Aorta (tissue), 4 donors: Measurements from ENCODE around the gene MUC22. TPM values are rescaled to one million over a fixed set of nuclear protein-coding genes. Genes with fewer than 3 reads are reported as not detected.

Experiments
- polyA plus RNA-seq, 2 donors: library from polyadenylated mRNA; stranded (reverse); fragments of 200-250 nt; gene quantifications; one replicate each; pipeline ENCODE4 v1.2.3, GENCODE V29; 2013
- total RNA-seq, 2 donors: library from RNA; stranded (reverse); fragmentation: NEBNext Ultra II Directional; extraction: Animal tissue kit (Norgen Biotek cat#: 25700); gene quantifications; one replicate each; pipeline ENCODE4 v1.2.1, GENCODE V29; 2021
- donor health status: healthy with polysubstance abuse.
- donor health status: Bipolar disorder and iron deficiency.
- donor health status: DM: no; HTN: no; CAD: no.
- donor health status: DM: yes; HTN: yes; CAD: no.

MUC22 gene
- total and polyA plus RNA-seq, 4 donors = not detected

Other genes with a start within 250 kb of the MUC22 start
- 10 to 100 TPM; 29.5 to 32.0 TPM for gene DDR1, start 126.0 kb upstream of the MUC22 start, total RNA-seq
- gene DDR1, start 126.0 kb upstream of the MUC22 start, polyA plus RNA-seq = 10 to 100 TPM in 1 of 2 donors, 1 to 10 TPM in 1; 6.8 to 15.4 TPM
- 10 to 100 TPM; 31.2 to 37.0 TPM for gene GTF2H4, start 102.3 kb upstream of the MUC22 start, total RNA-seq
- 10 to 100 TPM in 1 of 2 donors, 1 to 10 TPM in 1; 3.9 to 88.2 TPM for gene GTF2H4, start 102.3 kb upstream of the MUC22 start, polyA plus RNA-seq
- gene VARS2, start 96.2 kb upstream of the MUC22 start, total RNA-seq = 10 to 100 TPM; 16.0 to 19.1 TPM
- gene VARS2, start 96.2 kb upstream of the MUC22 start, polyA plus RNA-seq = 10 to 100 TPM in 1 of 2 donors, 1 to 10 TPM in 1; 9.6 to 65.7 TPM
- gene SFTA2, start 78.3 kb upstream of the MUC22 start, total RNA-seq = not detected
- gene SFTA2, start 78.3 kb upstream of the MUC22 start, polyA plus RNA-seq = 1 to 10 TPM in 1 of 2 donors, not detected in 1; 2.4 TPM
- gene MUCL3, start 69.5 kb upstream of the MUC22 start, total RNA-seq = not detected
- gene MUCL3, start 69.5 kb upstream of the MUC22 start, polyA plus RNA-seq = under 1 TPM; 0.13 to 0.18 TPM
- gene MUC21, start 26.8 kb upstream of the MUC22 start, total RNA-seq = not detected
- under 1 TPM; 0.20 to 0.75 TPM for gene MUC21, start 26.8 kb upstream of the MUC22 start, polyA plus RNA-seq
- not detected for gene C6orf15, start 102.1 kb downstream of the MUC22 start, total RNA-seq
- not detected for gene C6orf15, start 102.1 kb downstream of the MUC22 start, polyA plus RNA-seq
- 1 to 10 TPM; 3.0 to 4.3 TPM for gene PSORS1C1, start 104.3 kb downstream of the MUC22 start, total RNA-seq
- 1 to 10 TPM; 1.6 to 6.8 TPM for gene PSORS1C1, start 104.3 kb downstream of the MUC22 start, polyA plus RNA-seq
- not detected for gene CDSN, start 110.0 kb downstream of the MUC22 start, total RNA-seq
- not detected for gene CDSN, start 110.0 kb downstream of the MUC22 start, polyA plus RNA-seq
- gene PSORS1C2, start 128.6 kb downstream of the MUC22 start, total RNA-seq = not detected
- gene PSORS1C2, start 128.6 kb downstream of the MUC22 start, polyA plus RNA-seq = not detected
- 10 to 100 TPM; 13.7 to 23.2 TPM for gene CCHCR1, start 147.3 kb downstream of the MUC22 start, total RNA-seq
- gene CCHCR1, start 147.3 kb downstream of the MUC22 start, polyA plus RNA-seq = 10 to 100 TPM in 1 of 2 donors, 1 to 10 TPM in 1; 7.0 to 21.3 TPM
- 1 to 10 TPM; 3.1 to 8.3 TPM for gene TCF19, start 148.1 kb downstream of the MUC22 start, total RNA-seq
- gene TCF19, start 148.1 kb downstream of the MUC22 start, polyA plus RNA-seq = 1 to 10 TPM; 3.4 to 4.2 TPM
- gene POU5F1, start 160.2 kb downstream of the MUC22 start, total RNA-seq = 1 to 10 TPM in 1 of 2 donors, under 1 TPM in 1; 0.45 to 2.2 TPM
- 1 to 10 TPM in 1 of 2 donors, not detected in 1; 2.6 TPM for gene POU5F1, start 160.2 kb downstream of the MUC22 start, polyA plus RNA-seq